ENCODE results near the gene ZNF440.
"Not testable (repeated sequence)": the region's sequence is repeated elsewhere in the genome, so short reads cannot be mapped to it uniquely, and the experiment has no call there.

- TF ChIP-seq CTCF (IDR thresholded peaks at IDR 0.05); RAD21 (IDR thresholded peaks at IDR 0.05; ENCODE audit: low read length); EP300 (IDR thresholded peaks at IDR 0.05; ENCODE audit: borderline replicate concordance in 1 of 2, low read depth in 1 of 2, low read length in 1 of 2); PBX3 (IDR thresholded peaks at IDR 0.05); REST (IDR thresholded peaks at IDR 0.05; ENCODE audit: low read depth, low read length); EZH2phosphoT487 (IDR thresholded peaks at IDR 0.05; ENCODE audit: borderline replicate concordance, low read depth); SIN3A (IDR thresholded peaks at IDR 0.05; ENCODE audit: borderline replicate concordance, low read depth, low read length); RFX5 (IDR thresholded peaks at IDR 0.05; ENCODE audit: low read length); ZBTB33 (IDR thresholded peaks at IDR 0.05; ENCODE audit: borderline replicate concordance, low read depth); TAF1 (IDR thresholded peaks at IDR 0.05; ENCODE audit: borderline replicate concordance, low read depth, low read length); FOXM1 (IDR thresholded peaks at IDR 0.05; ENCODE audit: low read depth); GABPA (IDR thresholded peaks at IDR 0.05; ENCODE audit: low read depth); USF2 (IDR thresholded peaks at IDR 0.05; ENCODE audit: borderline replicate concordance, low read depth, low read length); SMC3 (IDR thresholded peaks at IDR 0.05; ENCODE audit: low read depth, low read length): not testable (repeated sequence)
These were observed 33.5 kb downstream of the ZNF440 start for GRCh38 chr19:11847615-11848014.

Measured in SK-N-SH (cell line).